ENCODE measurements around the gene PTH2.
A peak's percentile ranks its signal among the peaks of the same experiment; 100 is the strongest.
"Not testable (repeated sequence)": the region's sequence is repeated elsewhere in the genome, so short reads cannot be mapped to it uniquely, and the experiment has no call there.

Gene PTH2

DNA sequence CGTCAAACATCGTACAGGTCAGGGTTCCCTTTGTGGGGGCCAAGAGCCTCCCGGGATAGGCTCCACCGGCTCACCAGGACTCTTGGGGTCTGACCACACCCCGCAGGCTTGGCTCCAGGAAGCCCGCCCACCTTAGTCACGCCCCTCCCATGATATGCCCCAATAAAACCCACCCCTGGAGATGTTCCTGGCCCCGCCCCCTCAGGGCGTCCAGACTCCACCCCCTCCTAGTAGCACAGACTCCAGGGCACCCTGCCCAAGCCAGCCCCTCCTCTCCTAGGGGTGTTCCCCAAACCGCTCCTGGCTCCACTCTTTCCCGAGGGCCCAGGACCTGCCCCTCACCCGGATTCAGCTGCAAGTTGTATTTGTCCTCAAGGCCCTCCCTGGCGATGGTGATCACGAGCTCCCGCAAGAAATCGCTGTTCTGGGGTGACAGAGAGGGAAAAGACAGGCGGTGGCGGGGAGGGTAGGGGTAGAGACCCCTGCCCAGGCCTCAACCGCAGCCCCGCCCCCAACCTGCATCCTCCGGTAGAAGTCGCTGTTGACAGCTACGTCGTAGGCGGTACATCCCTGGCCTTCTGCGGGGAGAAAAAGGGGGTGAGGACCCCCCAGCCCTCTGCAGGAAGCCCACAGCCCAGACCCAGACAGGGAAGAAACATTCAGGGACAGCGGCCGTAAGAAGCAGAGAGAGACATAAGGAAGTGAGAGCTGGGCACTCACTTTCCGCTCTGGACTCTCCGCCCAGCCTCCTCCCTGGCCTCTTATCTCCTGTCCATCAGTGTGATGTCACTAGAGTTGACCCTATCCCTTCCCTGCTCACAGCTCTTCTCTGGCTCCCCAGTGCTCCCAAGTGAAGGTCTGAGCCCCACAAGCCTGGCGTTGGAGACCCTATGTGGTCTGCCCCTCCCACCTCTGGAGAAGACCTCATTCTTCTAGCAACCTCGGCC is 24.5 kb upstream of the PTH2 start:
- DNase-seq = peak in 1 of 5 experiments; percentile 26

DNA sequence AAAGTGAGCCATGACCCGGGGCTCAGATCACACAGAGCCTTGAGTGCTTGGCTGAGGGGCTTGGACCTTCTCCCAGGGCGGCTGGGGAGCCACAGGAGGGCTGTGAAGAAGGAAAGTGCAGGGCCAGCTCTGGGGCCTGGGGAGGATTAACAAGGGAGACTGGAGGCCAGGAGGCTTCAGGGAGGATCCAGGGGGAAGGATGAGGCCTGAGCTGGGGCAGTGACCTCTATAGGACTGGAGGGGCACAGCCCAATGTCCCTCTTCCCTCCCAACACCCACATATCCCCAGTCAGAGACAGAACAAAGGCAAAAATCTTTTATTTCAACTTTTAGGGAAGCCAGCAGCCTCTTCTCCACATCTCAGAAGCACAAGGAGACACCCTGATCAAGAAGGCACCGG is 22.8 kb upstream of the PTH2 start:
- DNase-seq = no peak

DNA sequence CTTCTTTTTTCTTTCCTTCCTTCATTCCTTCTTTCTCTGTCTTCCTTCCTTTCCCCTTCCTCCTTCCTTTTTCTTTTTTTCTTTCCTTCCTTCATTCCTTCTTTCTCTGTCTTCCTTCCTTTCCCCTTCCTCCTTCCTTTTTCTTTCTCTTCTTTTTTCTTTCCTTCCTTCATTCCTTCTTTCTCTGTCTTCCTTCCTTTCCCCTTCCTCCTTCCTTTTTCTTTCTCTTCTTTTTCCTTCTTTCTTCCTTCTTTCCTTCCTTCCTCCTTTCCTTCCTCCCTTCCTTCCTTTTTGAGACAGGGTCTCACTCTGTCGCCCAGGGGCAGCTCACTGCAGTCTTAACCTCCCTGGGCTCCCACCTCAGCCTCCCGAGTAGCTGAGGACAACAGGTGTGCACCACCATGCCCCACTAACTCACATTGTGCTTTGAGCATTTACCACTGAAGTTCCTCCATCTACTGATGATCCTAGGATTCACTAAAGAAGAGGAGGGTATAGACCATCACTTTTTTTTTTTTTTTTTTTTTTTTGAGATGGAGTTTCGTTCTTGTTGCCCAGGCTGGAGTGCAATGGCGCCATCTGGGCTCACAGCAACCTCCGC is 21.0 kb upstream of the PTH2 start:
- DNase-seq = not testable (repeated sequence)

DNA sequence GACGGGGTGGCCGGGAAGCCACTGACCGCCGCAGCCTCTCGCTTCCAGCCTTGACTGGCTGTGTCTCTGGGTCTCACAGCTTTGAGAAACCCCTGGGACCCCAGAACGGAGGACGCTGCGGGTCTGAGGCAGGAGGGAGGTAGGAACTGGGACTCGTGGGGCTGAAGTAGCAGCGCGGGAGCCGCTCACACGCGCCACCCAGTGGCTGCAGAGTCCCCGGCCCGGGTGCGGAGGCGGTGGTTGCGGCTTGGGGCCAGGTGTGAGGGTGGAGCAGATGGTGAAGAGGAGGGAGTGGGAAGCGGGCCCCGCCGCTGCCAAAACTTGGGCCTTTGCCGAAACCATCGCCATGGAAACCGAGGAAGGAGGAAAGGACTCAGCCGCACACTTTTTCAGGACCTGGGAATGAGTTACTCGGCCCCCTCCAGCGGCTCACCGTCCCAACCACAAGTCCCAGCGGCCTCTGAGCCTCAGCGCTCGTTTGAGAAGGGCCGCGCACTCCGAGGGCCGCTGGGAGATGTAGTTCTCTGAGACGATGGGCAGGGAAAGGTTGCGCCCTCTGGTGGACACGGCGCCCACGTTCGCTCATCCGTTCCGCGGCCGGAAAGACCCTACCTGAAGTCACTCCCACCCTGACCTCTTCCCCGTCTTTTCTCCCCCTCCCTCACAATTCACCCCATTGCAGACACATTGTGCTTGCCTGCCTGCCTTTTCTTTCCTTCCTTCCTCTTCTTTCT is 20.3 kb upstream of the PTH2 start:
- peak; percentile 84 to 95 (median 89) for DNase-seq

GRCh38 chr19:49442771-49443365 is 19.6 kb upstream of the PTH2 start:
- DNase-seq = peak in 4 of 5 experiments; percentile 35 to 51 (median 42)

DNA sequence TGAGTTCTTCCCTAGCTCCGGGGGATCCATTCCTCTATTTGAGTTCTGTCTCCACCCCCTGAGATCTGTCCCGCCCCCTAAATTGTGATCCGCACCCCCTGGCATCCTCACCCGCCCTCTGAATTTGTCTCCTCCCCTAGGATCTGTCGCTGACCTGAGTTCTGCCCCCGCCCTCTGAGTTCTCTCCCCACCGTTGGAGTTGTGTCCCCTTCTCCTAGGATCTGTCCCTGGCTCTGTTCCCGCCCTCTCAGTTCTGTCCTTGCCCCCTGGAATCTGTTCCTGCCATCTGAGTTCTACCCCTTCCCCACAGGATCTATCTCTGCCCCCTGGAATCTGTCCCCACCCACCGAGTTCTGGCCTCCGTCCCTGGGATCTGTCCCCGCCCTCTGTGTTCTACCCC is 19.1 kb upstream of the PTH2 start:
- DNase-seq = no peak

GRCh38 chr19:49441960-49442350 is 18.7 kb upstream of the PTH2 start:
- DNase-seq = no peak

DNA sequence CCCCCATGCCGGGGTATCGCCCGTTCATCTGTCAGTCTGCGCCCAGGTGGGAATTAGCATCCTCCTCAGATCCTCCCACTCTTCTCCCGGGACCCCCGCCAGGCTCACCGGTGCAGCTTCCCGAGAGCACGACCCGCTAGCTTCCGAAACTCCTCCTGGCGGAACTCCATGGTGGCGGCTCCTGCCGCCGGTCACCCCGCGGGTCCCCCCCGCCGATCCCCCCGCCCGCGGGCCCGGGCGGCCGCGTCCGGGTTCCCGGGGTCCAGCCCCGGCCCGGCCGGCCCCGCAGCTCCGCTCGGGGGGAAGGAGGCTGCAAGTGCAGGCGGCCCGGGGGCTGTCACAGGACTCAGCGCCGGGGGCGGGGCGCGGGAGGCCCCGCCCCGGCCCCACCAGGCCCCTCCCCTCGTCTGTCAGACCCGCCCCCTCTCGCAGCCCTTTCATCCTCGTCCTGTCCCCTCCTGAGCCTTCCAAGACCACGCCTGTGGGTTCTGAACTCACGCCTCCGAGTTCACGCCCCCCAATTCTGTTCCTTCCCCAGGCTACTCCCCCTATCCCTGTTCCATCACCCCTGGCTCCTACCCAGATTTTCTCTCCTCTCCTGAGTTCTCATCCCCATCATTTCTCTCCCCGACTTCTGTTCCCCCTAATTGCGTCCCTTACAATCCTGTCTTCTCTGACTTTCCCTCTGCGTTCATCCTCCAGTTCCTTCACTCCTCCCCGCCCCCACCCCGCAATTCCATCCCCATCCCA is 18.1 kb upstream of the PTH2 start, which contains the start of gene SLC17A7:
Gene SLC17A7, minus strand, starts transcription at position 318 of the 750 bp plus-strand sequence. Its CDS starts 148 bp downstream, at position 170.
- peak in 4 of 5 experiments; percentile 23 to 46 (median 38) for DNase-seq

- no peak for DNase-seq
Measured at GRCh38 chr19:49440439-49441209, 17.4 kb upstream of the PTH2 start.

DNA sequence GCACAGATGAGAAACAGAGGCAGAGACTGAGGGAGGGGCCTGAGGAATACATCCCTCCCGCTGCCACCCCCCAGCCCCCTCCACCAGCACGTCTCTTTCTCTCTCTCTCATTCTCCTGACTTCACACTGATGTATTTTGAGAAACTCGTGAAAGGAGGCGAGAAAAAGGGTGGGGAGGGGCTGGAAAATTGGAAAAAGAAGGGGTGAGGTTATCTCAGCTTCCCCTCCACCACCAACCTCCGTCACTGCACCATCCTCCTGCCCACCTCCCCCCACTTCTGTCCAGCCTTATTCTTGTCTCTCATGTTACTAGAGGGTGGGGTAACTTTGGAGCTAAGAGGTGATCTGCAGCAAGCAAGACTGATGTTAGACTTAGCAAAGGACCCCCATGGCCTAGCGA is 16.6 kb upstream of the PTH2 start:
- no peak for DNase-seq

GRCh38 chr19:49438261-49438660 is 15.0 kb upstream of the PTH2 start:
- DNase-seq = no peak

DNA sequence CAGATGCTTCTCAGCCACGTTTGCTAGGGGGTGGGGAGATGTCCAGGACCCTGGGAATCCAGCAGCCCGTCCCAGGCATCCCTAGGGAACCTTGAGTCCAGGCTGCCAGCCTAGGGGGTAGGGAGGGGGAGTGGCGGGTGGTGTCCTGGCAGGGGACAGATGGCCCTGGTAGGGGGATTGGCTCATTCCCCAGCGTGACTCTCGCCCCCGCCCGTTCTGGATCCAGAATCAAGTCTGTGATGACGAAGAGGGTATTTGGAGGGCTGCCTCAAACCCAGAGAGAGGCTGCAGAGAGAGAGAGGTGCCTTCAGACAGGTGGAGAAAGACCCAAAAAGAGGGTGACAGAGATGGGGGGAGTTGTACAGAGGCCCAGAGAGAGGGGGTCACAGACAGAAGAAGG is 14.0 kb upstream of the PTH2 start:
- DNase-seq = no peak

GRCh38 chr19:49436381-49437017 is 13.3 kb upstream of the PTH2 start:
- DNase-seq = peak in 4 of 5 experiments; percentile 32 to 52 (median 46)

DNA sequence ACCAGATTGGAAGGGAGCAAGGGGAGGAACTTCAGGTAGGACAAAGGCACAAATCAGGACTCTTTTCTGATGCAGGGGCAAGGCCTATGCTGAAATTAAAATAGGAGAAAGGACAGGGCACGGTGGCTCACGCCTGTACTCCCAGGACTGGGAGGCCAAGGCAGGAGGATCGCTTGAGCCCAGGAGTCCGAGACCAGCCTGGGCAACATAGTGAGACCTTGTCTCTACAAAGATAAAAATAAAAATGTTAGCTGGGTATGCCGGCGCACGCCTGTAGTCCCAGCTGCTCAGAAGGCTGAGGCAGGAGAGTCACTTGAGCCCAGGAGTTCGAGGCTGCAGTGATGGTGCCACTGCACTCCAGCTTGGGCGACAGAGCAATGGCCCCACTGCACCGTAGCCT is 12.4 kb upstream of the PTH2 start:
- no peak for DNase-seq

- no peak for DNase-seq
Measured at GRCh38 chr19:49434907-49435583, 11.8 kb upstream of the PTH2 start.

GRCh38 chr19:49433240-49433901 is 10.1 kb upstream of the PTH2 start:
- DNase-seq = no peak

DNA sequence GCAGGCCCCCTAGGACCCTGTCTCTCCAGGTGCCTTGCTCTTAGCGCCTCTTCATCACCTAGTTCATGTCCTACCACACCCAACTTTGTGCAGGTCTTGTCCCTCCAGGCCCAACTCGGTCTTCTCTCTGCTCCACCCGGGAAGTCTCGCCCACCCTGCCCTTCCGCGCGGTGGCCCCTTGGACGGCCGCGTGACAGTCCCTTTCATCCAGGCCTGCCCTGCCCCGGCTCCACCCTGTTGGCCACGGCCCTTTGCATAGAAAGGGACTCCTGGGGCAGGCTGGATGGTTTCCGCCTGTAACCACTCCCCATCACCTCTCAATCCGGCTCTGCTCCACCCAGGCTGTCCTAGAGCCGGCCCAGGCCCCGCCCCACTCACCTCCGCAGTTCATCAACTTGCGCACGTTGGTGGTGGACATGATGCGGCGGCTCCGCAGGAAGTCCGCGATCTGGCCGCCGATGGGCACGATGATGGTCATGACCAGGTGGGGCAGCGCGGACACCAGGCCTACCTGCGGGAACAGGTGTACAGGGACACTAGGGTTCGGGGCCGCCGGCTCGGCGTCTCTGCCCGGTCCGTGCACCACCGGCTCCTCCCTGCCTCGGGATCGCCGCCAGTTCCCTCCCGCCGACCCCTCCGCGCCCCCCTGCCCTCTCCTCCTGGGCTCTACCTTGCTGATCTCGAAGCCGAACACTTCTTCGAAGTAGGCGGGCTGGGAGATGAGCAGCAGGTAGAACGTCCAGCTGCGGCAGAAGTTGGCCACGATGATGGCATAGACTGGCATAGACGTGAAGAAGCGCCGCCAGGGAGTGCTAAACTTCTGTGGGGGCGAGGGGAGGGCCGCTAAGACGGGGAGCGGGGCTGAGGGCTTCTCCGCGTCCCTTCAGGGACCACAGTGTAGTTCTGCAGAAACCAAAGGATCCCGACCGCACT is 9.2 kb upstream of the PTH2 start:
- DNase-seq = peak in 1 of 5 experiments; percentile 43

- DNase-seq = no peak
Measured at GRCh38 chr19:49431330-49431749, 8.1 kb upstream of the PTH2 start.
